Fibroblast of lung (primary cell): ENCODE data around the gene DPP4. TPM values are rescaled to one million over a fixed set of nuclear protein-coding genes. Genes with fewer than 3 reads are reported as not detected.
A peak's percentile ranks its signal among the peaks of the same experiment; 100 is the strongest.

Experiments
- DNase-seq, 2 donors: peaks; one replicate each; pipeline versions ENCODE4 v3.0.0 to v3.0.0-alpha.2; 2010; ENCODE audit warnings: low read depth in 2 of 2
- H2AFZ ChIP-seq: 2 replicates; pipeline ENCODE4 v1.5.1; 2012; ENCODE audit warnings: low read length, control low read depth, inconsistent platforms
- H3K27ac ChIP-seq: 2 replicates; pipeline ENCODE4 v1.5.1; 2011; ENCODE audit warnings: low read length, control low read depth; ENCODE audit not compliant: insufficient read depth
- H3K27me3 ChIP-seq: 2 replicates; pipeline ENCODE4 v1.5.1; 2011; ENCODE audit warnings: mild to moderate bottlenecking, low read length; ENCODE audit not compliant: control insufficient read depth, insufficient read depth
- H3K36me3 ChIP-seq: 2 replicates; pipeline ENCODE4 v1.5.1; 2011; ENCODE audit warnings: low read length; ENCODE audit not compliant: control insufficient read depth, insufficient read depth
- H3K4me1 ChIP-seq: 2 replicates; pipeline ENCODE4 v1.5.1; 2011; ENCODE audit warnings: low read length; ENCODE audit not compliant: control insufficient read depth, insufficient read depth; ENCODE audit errors: extremely low read depth
- H3K4me2 ChIP-seq: 2 replicates; pipeline ENCODE4 v1.5.1; 2011; ENCODE audit warnings: low read length, control low read depth; ENCODE audit not compliant: insufficient read depth; ENCODE audit errors: extremely low read depth
- H3K4me3 ChIP-seq, 4 experiments: fragments of 200-600 bp in 1 of 4; sonication (generic) in 1 of 4; replicated peaks in 1 of 4; 2 replicates each; pipeline ENCODE4 v1.5.1; 2011 to 2016; ENCODE audit warnings: low read length in 4 of 4, low read depth in 3 of 4, mild to moderate bottlenecking in 3 of 4, control low read depth in 2 of 4, inconsistent platforms in 1 of 4, mixed read lengths in 1 of 4; ENCODE audit not compliant: insufficient read depth in 1 of 4; ENCODE audit errors: control extremely low read depth in 1 of 4
- H3K79me2 ChIP-seq: 2 replicates; pipeline ENCODE4 v1.5.1; 2012; ENCODE audit warnings: mild to moderate bottlenecking, low read length, inconsistent platforms; ENCODE audit not compliant: control insufficient read depth, insufficient read depth
- H3K9ac ChIP-seq: 2 replicates; pipeline ENCODE4 v1.5.1; 2011; ENCODE audit warnings: mild to moderate bottlenecking, low read length, control low read depth; ENCODE audit not compliant: insufficient read depth
- H3K9me3 ChIP-seq: 2 replicates; pipeline ENCODE4 v1.5.1; 2012; ENCODE audit warnings: low read depth, low read length; ENCODE audit not compliant: control insufficient read depth, insufficient read depth
- H4K20me1 ChIP-seq: 2 replicates; pipeline ENCODE4 v1.5.1; 2011; ENCODE audit warnings: low read length; ENCODE audit not compliant: control insufficient read depth, insufficient read depth; ENCODE audit errors: extremely low read depth
- EZH2 ChIP-seq: IDR thresholded peaks from 2 replicates; pipeline ENCODE4 v1.5.1; 2012; ENCODE audit warnings: low read length, control low read depth, mild to moderate bottlenecking; ENCODE audit errors: missing control alignments
- polyA plus RNA-seq, 2 donors: library from polyadenylated mRNA; depleted of rRNA in 1 of 2; stranded (reverse) in 1 of 2; unstranded in 1 of 2; fragments of >200 nt; gene quantifications; 2 replicates each; pipeline ENCODE4 v1.2.1, GENCODE V29; 2011 to 2012; ENCODE audit warnings: missing spikeins in 1 of 2
- total RNA-seq: library from RNA; depleted of rRNA; stranded (reverse); fragments of >200 nt; gene quantifications from 2 replicates; pipeline ENCODE4 v1.2.1, GENCODE V29; 2014
- TF ChIP-seq, protein P1 (sequence below), 2 donors: IDR thresholded peaks in 1 of 2; conservative IDR thresholded peaks in 1 of 2; 1 replicate in 1 of 2; 2 replicates in 1 of 2; pipeline ENCODE4 v1.5.1; 2011 to 2012; ENCODE audit warnings: low read length in 2 of 2, control low read depth in 1 of 2, inconsistent platforms in 1 of 2, low read depth in 1 of 2, mild to moderate bottlenecking in 1 of 2

Gene DPP4
- total and polyA plus RNA-seq, 2 donors (not counting 1 experiment from before 2014, with no cell fraction given) = 58.1 to 297 TPM

DNA sequence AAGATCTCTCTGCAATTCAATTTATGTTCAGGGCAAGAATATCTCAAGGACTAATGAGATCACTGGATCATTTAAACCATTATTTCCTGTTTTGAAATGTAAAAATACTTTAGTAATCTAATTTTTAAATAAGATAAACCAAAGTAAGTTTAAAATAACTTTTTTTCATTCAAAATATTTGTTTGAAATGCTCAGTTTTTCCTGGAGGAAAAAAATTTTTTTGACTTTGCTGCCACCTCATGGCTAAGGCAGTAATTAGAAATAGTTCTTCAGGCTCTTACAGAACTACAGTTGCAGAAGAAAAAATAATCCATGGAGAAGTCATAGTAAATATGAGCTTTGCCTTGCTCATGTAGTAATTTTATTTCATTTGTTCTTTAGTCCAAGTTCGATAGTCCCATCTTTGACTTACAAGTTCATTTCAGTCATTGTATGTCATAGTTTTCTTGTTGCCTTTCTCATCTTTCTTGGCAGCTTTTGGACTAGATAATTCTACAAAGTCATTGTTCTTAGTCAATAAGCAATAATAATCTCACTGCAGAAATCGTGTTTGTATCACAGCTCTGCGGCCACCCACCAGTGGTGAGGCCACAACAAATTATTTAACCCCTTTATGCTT lies 127.4 kb downstream of the DPP4 start:
- Histone ChIP-seq H4K20me1 (no peaks in the 10 kb centered on the region), H3K9me3 (no peaks in the 10 kb centered on the region), H3K4me3 (no peak overlapping the region), H3K4me1 (no peaks in the 10 kb centered on the region), H3K79me2 (no peaks in the 10 kb centered on the region), H3K36me3 (no peaks in the 10 kb centered on the region), H3K27ac (no peak overlapping the region), H3K9ac (no peak overlapping the region), H2AFZ (no peak overlapping the region), H3K4me2 (no peak overlapping the region), H3K27me3 (peaks cover 3% of the 10 kb centered on the region)
- peak; percentile 15 to 54 for DNase-seq
- no peak for TF ChIP-seq EZH2
- TF ChIP-seq, protein P1, sequence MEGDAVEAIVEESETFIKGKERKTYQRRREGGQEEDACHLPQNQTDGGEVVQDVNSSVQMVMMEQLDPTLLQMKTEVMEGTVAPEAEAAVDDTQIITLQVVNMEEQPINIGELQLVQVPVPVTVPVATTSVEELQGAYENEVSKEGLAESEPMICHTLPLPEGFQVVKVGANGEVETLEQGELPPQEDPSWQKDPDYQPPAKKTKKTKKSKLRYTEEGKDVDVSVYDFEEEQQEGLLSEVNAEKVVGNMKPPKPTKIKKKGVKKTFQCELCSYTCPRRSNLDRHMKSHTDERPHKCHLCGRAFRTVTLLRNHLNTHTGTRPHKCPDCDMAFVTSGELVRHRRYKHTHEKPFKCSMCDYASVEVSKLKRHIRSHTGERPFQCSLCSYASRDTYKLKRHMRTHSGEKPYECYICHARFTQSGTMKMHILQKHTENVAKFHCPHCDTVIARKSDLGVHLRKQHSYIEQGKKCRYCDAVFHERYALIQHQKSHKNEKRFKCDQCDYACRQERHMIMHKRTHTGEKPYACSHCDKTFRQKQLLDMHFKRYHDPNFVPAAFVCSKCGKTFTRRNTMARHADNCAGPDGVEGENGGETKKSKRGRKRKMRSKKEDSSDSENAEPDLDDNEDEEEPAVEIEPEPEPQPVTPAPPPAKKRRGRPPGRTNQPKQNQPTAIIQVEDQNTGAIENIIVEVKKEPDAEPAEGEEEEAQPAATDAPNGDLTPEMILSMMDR (conservative IDR thresholded peaks at IDR 0.05 in 1 of 2, IDR thresholded peaks at IDR 0.05 in 1 of 2; ENCODE audit: low read depth in 1 of 2, low read length in 2 of 2) = peak; percentile 38 to 57

DNA sequence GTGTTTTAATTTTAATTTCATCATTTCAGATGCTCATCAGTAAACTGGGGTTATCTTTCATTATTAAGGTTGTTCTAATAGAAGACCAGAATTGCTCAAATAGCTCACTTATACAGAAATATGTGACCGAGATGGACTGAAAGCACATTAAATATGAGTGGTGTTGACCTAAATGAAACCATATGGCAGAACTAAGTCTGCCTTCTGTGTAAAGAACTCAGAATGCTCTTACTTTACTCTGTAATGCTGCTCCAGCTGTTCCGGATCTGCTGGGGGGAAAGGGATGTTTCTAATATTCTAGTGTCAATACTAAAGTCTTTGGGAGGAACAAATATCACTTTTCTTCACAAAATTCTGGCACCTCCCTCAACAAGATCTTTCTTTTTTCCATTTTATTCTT lies 131.0 kb downstream of the DPP4 start:
- Histone ChIP-seq H3K4me3 (no peak overlapping the region), H3K9ac (no peak overlapping the region), H3K27me3 (peaks cover 5% of the 10 kb centered on the region), H3K4me2 (no peak overlapping the region), H2AFZ (no peak overlapping the region), H3K36me3 (no peaks in the 10 kb centered on the region), H4K20me1 (no peaks in the 10 kb centered on the region), H3K79me2 (no peaks in the 10 kb centered on the region), H3K9me3 (no peaks in the 10 kb centered on the region), H3K4me1 (no peaks in the 10 kb centered on the region), H3K27ac (no peak overlapping the region)
- TF ChIP-seq EZH2 = no peak
- TF ChIP-seq, protein P1 (conservative IDR thresholded peaks at IDR 0.05 in 1 of 2, IDR thresholded peaks at IDR 0.05 in 1 of 2; ENCODE audit: low read depth in 1 of 2, low read length in 2 of 2) = no peak
- DNase-seq = peak in 1 of 2 donors; percentile 15

Other genes starting within 250 kb of the DPP4 start
- not detected in 2 replicates for gene GCG, start 78.0 kb upstream of the DPP4 start, total RNA-seq
- gene GCG, start 78.0 kb upstream of the DPP4 start, polyA plus RNA-seq = not detected in 2 replicates
- 81.9 and 96.1 TPM in 2 replicates for gene FAP, start 169.2 kb upstream of the DPP4 start, total RNA-seq
- 116 and 140 TPM in 2 replicates for gene FAP, start 169.2 kb upstream of the DPP4 start, polyA plus RNA-seq
- gene IFIH1, start 244.5 kb upstream of the DPP4 start, total RNA-seq = 10.0 and 11.4 TPM in 2 replicates
- 2.9 and 4.2 TPM in 2 replicates for gene IFIH1, start 244.5 kb upstream of the DPP4 start, polyA plus RNA-seq